Hepatocyte (in vitro differentiated cells): ENCODE results near the gene HLA-G.

Experiments
- EZH2 ChIP-seq: fragments of 200-600 bp; sonication (generic); IDR thresholded peaks from 2 replicates; pipeline ENCODE4 v1.6.1; 2016; ENCODE audit warnings: antibody characterized with exemption, mild to moderate bottlenecking, borderline replicate concordance
- EZH2phosphoT487 ChIP-seq: fragments of 200-600 bp; sonication (generic); IDR thresholded peaks from one replicate; pipeline ENCODE4 v1.6.1; 2018; ENCODE audit warnings: antibody characterized with exemption, mild to moderate bottlenecking, low read depth, moderate library complexity; ENCODE audit not compliant: unreplicated experiment, severe bottlenecking
- TF ChIP-seq, protein P1 (sequence below): fragments of 200-600 bp; sonication (generic); IDR thresholded peaks from 2 replicates; pipeline ENCODE4 v1.5.1; 2016; ENCODE audit warnings: antibody characterized with exemption, mild to moderate bottlenecking; ENCODE audit not compliant: poor library complexity

DNA sequence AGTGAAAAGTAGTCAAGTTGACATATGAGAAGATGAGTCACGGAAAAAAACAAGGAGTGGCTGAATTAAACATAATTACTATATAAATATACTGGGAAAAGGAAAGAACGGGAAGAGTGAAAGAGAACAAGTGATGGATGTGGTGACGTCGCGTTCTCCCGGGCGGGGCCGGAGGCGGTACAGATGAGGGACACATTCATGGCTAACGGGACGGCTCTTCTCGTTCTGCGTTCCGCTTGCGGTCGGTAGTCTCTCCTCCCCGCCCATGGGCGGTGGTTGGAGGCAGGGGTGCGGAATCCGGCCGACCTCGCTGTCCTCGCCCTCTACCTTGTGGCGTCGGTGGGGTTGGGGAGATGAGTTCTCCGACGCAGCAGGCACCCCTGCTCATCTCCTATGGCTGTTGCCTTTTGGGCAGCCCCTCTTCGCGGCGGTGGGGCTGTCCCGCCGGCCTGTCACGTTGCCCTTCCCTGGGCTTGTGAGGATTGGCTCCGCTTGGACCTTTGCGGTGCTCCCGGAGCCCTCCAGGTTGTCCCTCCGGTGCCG lies 22.5 kb downstream of the HLA-G start:
- TF ChIP-seq, protein P1, sequence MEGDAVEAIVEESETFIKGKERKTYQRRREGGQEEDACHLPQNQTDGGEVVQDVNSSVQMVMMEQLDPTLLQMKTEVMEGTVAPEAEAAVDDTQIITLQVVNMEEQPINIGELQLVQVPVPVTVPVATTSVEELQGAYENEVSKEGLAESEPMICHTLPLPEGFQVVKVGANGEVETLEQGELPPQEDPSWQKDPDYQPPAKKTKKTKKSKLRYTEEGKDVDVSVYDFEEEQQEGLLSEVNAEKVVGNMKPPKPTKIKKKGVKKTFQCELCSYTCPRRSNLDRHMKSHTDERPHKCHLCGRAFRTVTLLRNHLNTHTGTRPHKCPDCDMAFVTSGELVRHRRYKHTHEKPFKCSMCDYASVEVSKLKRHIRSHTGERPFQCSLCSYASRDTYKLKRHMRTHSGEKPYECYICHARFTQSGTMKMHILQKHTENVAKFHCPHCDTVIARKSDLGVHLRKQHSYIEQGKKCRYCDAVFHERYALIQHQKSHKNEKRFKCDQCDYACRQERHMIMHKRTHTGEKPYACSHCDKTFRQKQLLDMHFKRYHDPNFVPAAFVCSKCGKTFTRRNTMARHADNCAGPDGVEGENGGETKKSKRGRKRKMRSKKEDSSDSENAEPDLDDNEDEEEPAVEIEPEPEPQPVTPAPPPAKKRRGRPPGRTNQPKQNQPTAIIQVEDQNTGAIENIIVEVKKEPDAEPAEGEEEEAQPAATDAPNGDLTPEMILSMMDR, result no peak
- TF ChIP-seq EZH2, result no peak
- TF ChIP-seq EZH2phosphoT487, result no peak
